Heart left ventricle (tissue), 13 donors: ENCODE results near the gene MPP3.

Source experiments
- POLR2A ChIP-seq, 2 donors: fragments of 450-650 bp; IDR thresholded peaks; one replicate each; pipeline ENCODE4 v1.6.1; 2017; ENCODE audit warnings: antibody characterized with exemption in 2 of 2, mild to moderate bottlenecking in 2 of 2, moderate library complexity in 2 of 2
- TF ChIP-seq, protein P1 (sequence below), 12 donors: fragments of 200-600 bp; sonication (generic) in 4 of 12; IDR thresholded peaks; one replicate each; pipeline versions ENCODE4 v1.5.0 to v1.8.0; 2018 to 2022; ENCODE audit warnings: antibody characterized with exemption in 12 of 12, mild to moderate bottlenecking in 5 of 12
- donor health status: ischemic (EF 13 %, LVEDD 7.1; RV severe dilation, severe dysfunction).
- donor health status: DM: no; HTN: yes; CAD: no.
- donor health status: DM: no; HTN: no; CAD: no.
- donor health status: ischemic (EF 25% LVEDD 6.9; RV normal size, moderate dysfunction).
- donor health status: ischemic (EF 25% LVEDD 5.7; RV mildly dilated, moderate dysfunction).
- donor health status: ischemic (EF 35%, LVEDD 5.7; RV mildly dilated, moderate dysfunction).
- donor health status: nonischemic (EF 11% LVEDD 7.7; RV severe dilation, severe dysfunction).
- donor health status: DM: yes; HTN: yes; CAD: no.
- donor health status: PGD.
- donor health status: ischemic (EF 29% LVEDD 5.4; RV normal size, mild dysfunction).
- donor health status: nonischemic (EF 23%, LVEDD 6.1; RV moderate dilation, normal function).

DNA sequence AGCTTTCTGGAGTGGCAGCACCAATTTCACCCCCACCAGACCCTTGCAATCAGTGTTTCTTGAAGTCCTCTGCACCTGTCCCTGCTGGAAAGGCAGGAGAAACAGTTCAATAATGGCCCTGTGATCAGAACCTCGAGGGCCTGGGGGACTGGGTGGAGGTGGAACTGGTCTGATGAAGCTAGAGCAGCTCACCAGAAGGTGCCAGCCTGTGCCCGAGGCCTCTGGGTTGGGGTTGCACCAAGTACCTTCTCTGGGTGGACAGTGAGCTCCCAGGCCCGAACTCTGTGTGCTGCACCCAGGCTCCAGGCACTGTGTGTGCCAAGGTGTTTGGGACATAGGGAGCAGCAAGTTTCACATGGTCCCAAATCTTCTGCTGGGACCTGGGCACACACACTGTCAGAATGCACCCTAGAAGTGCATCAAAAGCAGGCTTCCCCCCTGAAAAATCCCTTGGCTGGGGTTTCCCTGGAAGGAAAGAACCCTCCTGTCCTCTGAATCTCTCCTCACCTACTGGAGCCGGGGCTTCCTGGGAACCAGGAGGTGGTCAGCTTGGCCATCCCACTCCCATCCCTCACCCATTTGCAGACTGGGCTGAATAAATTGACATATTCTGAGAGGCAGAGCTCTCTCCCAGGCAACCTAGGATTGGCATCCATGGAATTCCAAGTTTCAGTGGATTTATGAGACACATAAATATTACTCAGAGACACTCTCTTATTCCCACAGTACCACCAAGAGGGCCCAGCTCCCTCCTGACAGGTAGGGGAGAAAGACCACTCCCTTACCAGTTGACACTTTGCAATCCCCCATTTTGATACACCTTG, 31.4 kb upstream of the MPP3 start:
- TF ChIP-seq, protein P1, sequence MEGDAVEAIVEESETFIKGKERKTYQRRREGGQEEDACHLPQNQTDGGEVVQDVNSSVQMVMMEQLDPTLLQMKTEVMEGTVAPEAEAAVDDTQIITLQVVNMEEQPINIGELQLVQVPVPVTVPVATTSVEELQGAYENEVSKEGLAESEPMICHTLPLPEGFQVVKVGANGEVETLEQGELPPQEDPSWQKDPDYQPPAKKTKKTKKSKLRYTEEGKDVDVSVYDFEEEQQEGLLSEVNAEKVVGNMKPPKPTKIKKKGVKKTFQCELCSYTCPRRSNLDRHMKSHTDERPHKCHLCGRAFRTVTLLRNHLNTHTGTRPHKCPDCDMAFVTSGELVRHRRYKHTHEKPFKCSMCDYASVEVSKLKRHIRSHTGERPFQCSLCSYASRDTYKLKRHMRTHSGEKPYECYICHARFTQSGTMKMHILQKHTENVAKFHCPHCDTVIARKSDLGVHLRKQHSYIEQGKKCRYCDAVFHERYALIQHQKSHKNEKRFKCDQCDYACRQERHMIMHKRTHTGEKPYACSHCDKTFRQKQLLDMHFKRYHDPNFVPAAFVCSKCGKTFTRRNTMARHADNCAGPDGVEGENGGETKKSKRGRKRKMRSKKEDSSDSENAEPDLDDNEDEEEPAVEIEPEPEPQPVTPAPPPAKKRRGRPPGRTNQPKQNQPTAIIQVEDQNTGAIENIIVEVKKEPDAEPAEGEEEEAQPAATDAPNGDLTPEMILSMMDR (IDR thresholded peaks at IDR 0.05) = no peak
- no peak for TF ChIP-seq POLR2A (IDR thresholded peaks at IDR 0.05)
